DMS114 treated with DMSO at 0.1 percent for 48 hours (cell line): Measurements from ENCODE around the gene LRRC18.

Experiments
- DNase-seq: peaks from one replicate; lab custom pipeline; 2025; ENCODE audit not compliant: unreplicated experiment; lab: John Stamatoyannopoulos, UW

LRRC18 gene

GRCh38 chr10:48923748-48924147 is 15.9 kb downstream of the LRRC18 start:
- DNase-seq: no peak

GRCh38 chr10:48913674-48914073 is 26.0 kb downstream of the LRRC18 start:
- no peak for DNase-seq

GRCh38 chr10:48910548-48910947 is 29.1 kb downstream of the LRRC18 start:
- no peak for DNase-seq

GRCh38 chr10:48907730-48908129 is 31.9 kb downstream of the LRRC18 start:
- no peak for DNase-seq

GRCh38 chr10:48906841-48907240 is 32.8 kb downstream of the LRRC18 start:
- DNase-seq: no peak

- DNase-seq: no peak
Measured at GRCh38 chr10:48905311-48905710, 34.3 kb downstream of the LRRC18 start.

- DNase-seq: no peak
Measured at GRCh38 chr10:48904861-48905260, 34.8 kb downstream of the LRRC18 start.

GRCh38 chr10:48903151-48903550 is 36.5 kb downstream of the LRRC18 start:
- no peak for DNase-seq

- DNase-seq: no peak
Measured at GRCh38 chr10:48902096-48902495, 37.5 kb downstream of the LRRC18 start.

- DNase-seq: no peak
Measured at GRCh38 chr10:48901319-48901718, 38.3 kb downstream of the LRRC18 start.

- DNase-seq: no peak
Measured at GRCh38 chr10:48900371-48900801, 39.3 kb downstream of the LRRC18 start.

- no peak for DNase-seq
Measured at GRCh38 chr10:48899781-48900180, 39.9 kb downstream of the LRRC18 start.

GRCh38 chr10:48898426-48898825 is 41.2 kb downstream of the LRRC18 start:
- no peak for DNase-seq

- DNase-seq: no peak
Measured at GRCh38 chr10:48897441-48897790, 42.2 kb downstream of the LRRC18 start.

GRCh38 chr10:48896756-48897440 is 42.7 kb downstream of the LRRC18 start:
- no peak for DNase-seq

GRCh38 chr10:48895803-48896195 is 43.8 kb downstream of the LRRC18 start:
- DNase-seq: no peak

GRCh38 chr10:48894911-48895802 is 44.5 kb downstream of the LRRC18 start:
- no peak for DNase-seq

GRCh38 chr10:48890888-48891850 is 48.5 kb downstream of the LRRC18 start:
- DNase-seq: no peak

- DNase-seq: no peak
Measured at GRCh38 chr10:48887982-48888381, 51.7 kb downstream of the LRRC18 start.

GRCh38 chr10:48885376-48885775 is 54.3 kb downstream of the LRRC18 start:
- peak; percentile 31 for DNase-seq
